ENCODE data around the gene FRS2. TPM values are rescaled to one million over a fixed set of nuclear protein-coding genes. Genes with fewer than 3 reads are reported as not detected.

FRS2 gene
- total RNA-seq, 4 donors from 2014 or later, result 27.4 to 159 (median 65.4) TPM

DNA sequence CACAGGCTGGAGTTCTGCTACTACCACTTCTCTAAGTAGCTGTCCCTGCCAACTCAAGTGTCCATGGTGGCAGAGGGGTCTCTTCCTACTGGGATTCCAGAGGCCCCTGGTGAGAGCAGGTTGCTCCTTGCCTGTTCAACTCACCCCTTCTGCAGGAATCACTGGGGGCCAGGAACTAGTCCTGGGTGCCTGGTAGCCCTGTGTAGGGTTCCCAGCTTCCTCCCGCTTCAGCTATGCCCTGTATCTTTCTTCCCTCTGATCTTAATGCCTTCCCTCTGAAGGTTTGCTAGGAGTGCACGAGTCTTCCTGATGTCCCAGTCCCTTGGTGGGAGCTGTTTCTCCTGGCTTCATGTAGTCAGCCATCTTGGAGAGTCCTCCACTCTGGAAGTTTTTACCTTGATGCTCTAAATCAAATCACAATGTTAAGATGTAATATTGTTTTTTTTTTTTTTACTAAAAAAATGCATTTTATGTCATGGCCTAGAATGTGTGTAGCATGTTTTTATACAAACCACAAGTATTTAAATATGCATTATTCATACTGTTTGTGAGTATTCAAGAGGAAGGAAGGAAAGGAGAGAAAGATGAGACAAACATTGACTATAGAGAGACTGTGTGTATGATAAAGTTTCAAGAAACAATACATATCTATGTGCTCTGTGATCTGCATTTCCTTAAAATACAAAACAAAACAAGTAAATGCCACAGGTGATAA is 54.7 kb downstream of the FRS2 start:
- no peak overlapping the region for H3K27ac ChIP-seq
- H3K27me3 ChIP-seq, result no peaks in the 10 kb centered on the region
- no peaks in the 10 kb centered on the region for H3K4me1 ChIP-seq
- H3K9me3 ChIP-seq, result peaks cover 0 to 4% of the 10 kb centered on the region in 2 donors
- H3K36me3 ChIP-seq, result no peaks in the 10 kb centered on the region
- TF ChIP-seq, protein P1, sequence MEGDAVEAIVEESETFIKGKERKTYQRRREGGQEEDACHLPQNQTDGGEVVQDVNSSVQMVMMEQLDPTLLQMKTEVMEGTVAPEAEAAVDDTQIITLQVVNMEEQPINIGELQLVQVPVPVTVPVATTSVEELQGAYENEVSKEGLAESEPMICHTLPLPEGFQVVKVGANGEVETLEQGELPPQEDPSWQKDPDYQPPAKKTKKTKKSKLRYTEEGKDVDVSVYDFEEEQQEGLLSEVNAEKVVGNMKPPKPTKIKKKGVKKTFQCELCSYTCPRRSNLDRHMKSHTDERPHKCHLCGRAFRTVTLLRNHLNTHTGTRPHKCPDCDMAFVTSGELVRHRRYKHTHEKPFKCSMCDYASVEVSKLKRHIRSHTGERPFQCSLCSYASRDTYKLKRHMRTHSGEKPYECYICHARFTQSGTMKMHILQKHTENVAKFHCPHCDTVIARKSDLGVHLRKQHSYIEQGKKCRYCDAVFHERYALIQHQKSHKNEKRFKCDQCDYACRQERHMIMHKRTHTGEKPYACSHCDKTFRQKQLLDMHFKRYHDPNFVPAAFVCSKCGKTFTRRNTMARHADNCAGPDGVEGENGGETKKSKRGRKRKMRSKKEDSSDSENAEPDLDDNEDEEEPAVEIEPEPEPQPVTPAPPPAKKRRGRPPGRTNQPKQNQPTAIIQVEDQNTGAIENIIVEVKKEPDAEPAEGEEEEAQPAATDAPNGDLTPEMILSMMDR (IDR thresholded peaks at IDR 0.05), result no peak
- no peak for TF ChIP-seq POLR2A (IDR thresholded peaks at IDR 0.05)
- no peak overlapping the region for H3K4me3 ChIP-seq
- intact Hi-C loops (cut with DNase I; ENCODE audit: low total_unique reads), result no loop called here
- DNase-seq, result no peak

DNA sequence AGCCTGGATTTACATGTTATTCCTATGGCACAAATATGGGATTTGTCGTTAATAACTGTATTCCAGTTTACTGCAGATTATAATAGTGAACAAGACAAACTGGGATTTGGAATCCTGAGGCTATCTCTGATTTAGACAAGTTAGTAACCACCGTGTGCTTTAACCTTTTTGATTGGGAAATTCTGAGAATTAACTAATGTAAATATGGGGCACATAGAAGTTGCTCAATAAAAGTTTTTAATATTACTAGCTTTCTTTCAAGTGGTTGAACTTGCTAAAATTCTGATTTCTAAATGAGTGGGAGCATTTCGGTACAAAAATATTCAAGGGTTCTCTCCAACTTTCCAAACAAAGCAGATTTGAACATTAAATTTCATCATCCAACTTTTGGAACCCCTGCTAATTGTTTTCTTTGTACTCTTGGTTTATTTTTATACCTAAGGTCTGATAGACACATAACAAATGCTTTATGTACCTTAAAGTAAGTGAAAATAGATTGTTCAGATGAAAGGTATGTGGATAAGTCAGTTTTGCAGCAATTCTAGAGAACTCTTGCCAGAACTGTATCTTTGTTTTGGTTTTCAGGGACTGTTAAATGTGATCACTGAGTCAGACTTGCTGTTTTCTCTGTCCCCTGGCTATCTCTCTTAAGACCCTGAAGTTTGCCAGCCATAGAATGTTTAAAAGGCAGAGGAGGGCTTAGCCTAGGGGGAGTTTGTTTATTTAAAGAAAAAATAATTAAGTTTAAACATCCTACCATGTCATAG is 57.5 kb downstream of the FRS2 start:
- TF ChIP-seq, protein P1 (IDR thresholded peaks at IDR 0.05), result no peak
- TF ChIP-seq POLR2A (IDR thresholded peaks at IDR 0.05), result no peak
- intact Hi-C loops (cut with DNase I; ENCODE audit: low total_unique reads), result no loop called here
- DNase-seq, result no peak
- H3K36me3 ChIP-seq, result no peaks in the 10 kb centered on the region
- no peak overlapping the region for H3K4me3 ChIP-seq
- H3K27me3 ChIP-seq, result no peaks in the 10 kb centered on the region
- H3K27ac ChIP-seq, result peak overlapping the region; percentile 70 to 89
- peaks cover 0 to 4% of the 10 kb centered on the region in 2 donors for H3K9me3 ChIP-seq
- no peaks in the 10 kb centered on the region for H3K4me1 ChIP-seq

DNA sequence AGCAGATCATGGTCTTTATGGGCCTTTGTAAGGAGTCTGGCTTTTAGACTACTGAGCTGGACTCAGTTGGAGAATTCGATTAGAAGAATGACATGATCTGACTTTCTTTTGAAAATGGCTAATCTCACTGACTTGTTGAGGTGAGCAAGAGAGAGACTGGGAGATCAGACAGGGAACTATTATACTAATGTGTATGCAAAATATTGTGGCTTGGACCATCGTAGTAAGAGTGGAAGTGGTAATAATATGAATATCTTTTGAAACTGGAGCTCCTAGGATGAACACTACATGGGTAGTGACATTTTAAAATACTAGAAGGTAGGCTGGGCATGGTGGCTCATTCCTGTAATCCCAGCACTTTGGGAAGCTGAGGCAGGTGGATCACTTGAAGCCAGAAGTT is 58.8 kb downstream of the FRS2 start:
- no peak for DNase-seq
- intact Hi-C loops (cut with DNase I; ENCODE audit: low total_unique reads), result no loop called here
- TF ChIP-seq, protein P1 (IDR thresholded peaks at IDR 0.05), result no peak
- TF ChIP-seq POLR2A (IDR thresholded peaks at IDR 0.05), result no peak
- peak overlapping the region; percentile 70 to 89 for H3K27ac ChIP-seq
- no peaks in the 10 kb centered on the region for H3K9me3 ChIP-seq
- H3K4me3 ChIP-seq, result no peak overlapping the region
- H3K27me3 ChIP-seq, result no peaks in the 10 kb centered on the region
- H3K4me1 ChIP-seq, result peaks cover 0 to 4% of the 10 kb centered on the region in 2 donors
- no peaks in the 10 kb centered on the region for H3K36me3 ChIP-seq

DNA sequence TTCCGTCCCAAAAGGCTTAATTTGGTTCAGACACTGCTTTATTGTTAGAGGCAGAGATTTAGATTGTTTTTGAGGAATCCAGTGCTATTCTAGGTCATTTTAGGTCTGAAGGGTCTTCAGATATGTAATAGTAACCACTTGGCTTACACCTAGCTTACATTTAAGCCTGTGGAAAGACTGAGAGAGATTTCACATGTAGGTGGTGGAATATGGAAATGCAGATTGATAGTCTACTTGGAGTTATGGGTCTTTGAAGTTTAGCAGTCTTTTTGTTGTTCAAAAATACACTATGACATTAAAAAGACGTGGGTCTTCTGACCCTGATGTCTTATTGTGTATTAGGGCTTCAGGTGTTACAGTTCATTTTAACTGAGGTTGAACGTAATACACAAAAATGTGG is 63.7 kb downstream of the FRS2 start:
- intact Hi-C loops (cut with DNase I; ENCODE audit: low total_unique reads), result no loop called here
- Histone ChIP-seq H3K9me3 (no peaks in the 10 kb centered on the region), H3K27me3 (no peaks in the 10 kb centered on the region), H3K4me1 (peaks cover 0 to 13% of the 10 kb centered on the region in 2 donors), H3K27ac (peak overlapping the region; percentile 60 to 81), H3K36me3 (no peaks in the 10 kb centered on the region), H3K4me3 (no peak overlapping the region)
- no peak for DNase-seq
- no peak for TF ChIP-seq POLR2A (IDR thresholded peaks at IDR 0.05)
- TF ChIP-seq, protein P1 (IDR thresholded peaks at IDR 0.05), result no peak

- DNase-seq, result peak; percentile 57 to 69
- no peak overlapping the region for H3K4me3 ChIP-seq
Measured at GRCh38 chr12:69534389-69534822, 64.2 kb downstream of the FRS2 start.

More at GRCh38 chr12:69534389-69534822, 64.2 kb downstream of the FRS2 start:
- Histone ChIP-seq H3K4me1 (peaks cover 0 to 13% of the 10 kb centered on the region in 2 donors), H3K9me3 (no peaks in the 10 kb centered on the region), H3K27ac (peak overlapping the region; percentile 60 to 81), H3K27me3 (no peaks in the 10 kb centered on the region), H3K36me3 (no peaks in the 10 kb centered on the region)
- intact Hi-C loops (cut with DNase I; ENCODE audit: low total_unique reads), result no loop called here
- no peak for TF ChIP-seq POLR2A (IDR thresholded peaks at IDR 0.05)
- TF ChIP-seq, protein P1 (IDR thresholded peaks at IDR 0.05), result no peak
